Peyer's patch (tissue), 4 donors: ENCODE data around the gene GLO1. TPM values are rescaled to one million over a fixed set of nuclear protein-coding genes. Genes with fewer than 3 reads are reported as not detected.

Source experiments
- DNase-seq, 3 donors: peaks; one replicate each; pipeline ENCODE4 v3.0.0-alpha.2; 2017 to 2019
- H3K27ac ChIP-seq, 4 donors: fragments of 200-600 bp; sonication (generic); one replicate each; pipeline ENCODE4 v1.5.1; 2016 to 2019
- H3K27me3 ChIP-seq, 2 donors: fragments of 200-600 bp; sonication (generic); one replicate each; pipeline ENCODE4 v1.5.1; 2019
- H3K36me3 ChIP-seq, 3 donors: fragments of 200-600 bp; sonication (generic); one replicate each; pipeline ENCODE4 v1.5.1; 2016 to 2019
- H3K4me1 ChIP-seq, 4 donors: fragments of 200-600 bp; sonication (generic); one replicate each; pipeline ENCODE4 v1.5.1; 2016 to 2019
- H3K4me3 ChIP-seq, 4 donors: fragments of 200-600 bp; sonication (generic); 1 replicate in 3 of 4; 2 replicates in 1 of 4; pipeline ENCODE4 v1.5.1; 2016 to 2019; ENCODE audit warnings: mild to moderate bottlenecking in 1 of 4
- H3K9me3 ChIP-seq, 4 donors: fragments of 200-600 bp; sonication (generic); one replicate each; pipeline ENCODE4 v1.5.1; 2016 to 2019; ENCODE audit warnings: mild to moderate bottlenecking in 1 of 4
- CTCF ChIP-seq, 6 experiments: fragments of 450-650 bp in 4 of 6; fragments of 200-600 bp in 2 of 6; sonication (generic) in 1 of 6; IDR thresholded peaks; one replicate each; pipeline ENCODE4 v1.5.1; 2017 to 2019; ENCODE audit warnings: antibody characterized with exemption in 6 of 6, mild to moderate bottlenecking in 3 of 6, moderate library complexity in 1 of 6
- POLR2A ChIP-seq, 2 donors: fragments of 450-650 bp; IDR thresholded peaks; one replicate each; pipeline ENCODE4 v1.5.1; 2017; ENCODE audit warnings: antibody characterized with exemption in 2 of 2, mild to moderate bottlenecking in 2 of 2, moderate library complexity in 2 of 2
- total RNA-seq, 4 donors: library from RNA; depleted of rRNA; stranded (reverse); fragments of >200 nt; gene quantifications; one replicate each; pipeline ENCODE4 v1.1.0, GENCODE V29; 2016

The GLO1 gene
- total RNA-seq, 4 donors from 2014 or later, result 62.1 to 190 (median 71.6) TPM

DNA sequence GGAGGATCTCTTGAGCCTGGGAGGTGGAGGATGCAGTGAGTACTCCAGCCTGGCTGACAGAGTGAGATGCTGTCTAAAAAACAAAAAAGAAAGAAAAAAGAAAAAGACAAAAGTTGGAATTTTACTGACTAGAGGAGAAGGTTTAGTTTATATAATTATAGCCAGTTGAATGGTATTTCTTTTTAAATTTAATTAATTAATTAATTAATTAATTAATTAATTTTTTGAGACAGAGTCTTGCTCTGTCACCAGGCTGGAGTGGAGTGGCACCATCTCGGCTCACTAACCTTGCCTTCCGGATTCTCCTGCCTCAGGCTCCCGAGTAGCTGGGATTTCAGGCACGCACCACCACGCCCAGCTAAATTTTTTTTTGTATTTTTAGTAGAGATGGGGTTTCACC is 20.8 kb upstream of the GLO1 start:
- Histone ChIP-seq H3K27ac (no peak overlapping the region), H3K9me3 (no peaks in the 10 kb centered on the region), H3K36me3 (no peaks in the 10 kb centered on the region), H3K4me1 (no peaks in the 10 kb centered on the region), H3K4me3 (no peak overlapping the region), H3K27me3 (no peaks in the 10 kb centered on the region)
- no peak for DNase-seq
- no peak for TF ChIP-seq POLR2A (IDR thresholded peaks at IDR 0.05)
- TF ChIP-seq CTCF (IDR thresholded peaks at IDR 0.05), result no peak

GRCh38 chr6:38722727-38723334 is 19.9 kb upstream of the GLO1 start:
- no peaks in the 10 kb centered on the region for H3K36me3 ChIP-seq
- TF ChIP-seq CTCF (IDR thresholded peaks at IDR 0.05) (no peak), POLR2A (IDR thresholded peaks at IDR 0.05) (no peak)
- H3K27me3 ChIP-seq, result no peaks in the 10 kb centered on the region
- no peak overlapping the region for H3K27ac ChIP-seq
- no peaks in the 10 kb centered on the region for H3K4me1 ChIP-seq
- DNase-seq, result no peak
- no peaks in the 10 kb centered on the region for H3K9me3 ChIP-seq
- no peak overlapping the region for H3K4me3 ChIP-seq

GRCh38 chr6:38722038-38722437 is 19.1 kb upstream of the GLO1 start:
- no peaks in the 10 kb centered on the region for H3K9me3 ChIP-seq
- no peaks in the 10 kb centered on the region for H3K36me3 ChIP-seq
- TF ChIP-seq CTCF (IDR thresholded peaks at IDR 0.05) (no peak), POLR2A (IDR thresholded peaks at IDR 0.05) (no peak)
- H3K27me3 ChIP-seq, result no peaks in the 10 kb centered on the region
- no peak overlapping the region for H3K4me3 ChIP-seq
- H3K27ac ChIP-seq, result no peak overlapping the region
- no peak for DNase-seq
- H3K4me1 ChIP-seq, result no peaks in the 10 kb centered on the region

GRCh38 chr6:38720295-38720694 is 17.4 kb upstream of the GLO1 start:
- no peak overlapping the region for H3K4me3 ChIP-seq
- no peaks in the 10 kb centered on the region for H3K4me1 ChIP-seq
- no peak for TF ChIP-seq POLR2A (IDR thresholded peaks at IDR 0.05)
- peak in 1 of 6 experiments; percentile 29 for TF ChIP-seq CTCF (IDR thresholded peaks at IDR 0.05)
- H3K9me3 ChIP-seq, result no peaks in the 10 kb centered on the region
- no peaks in the 10 kb centered on the region for H3K36me3 ChIP-seq
- no peak for DNase-seq
- no peaks in the 10 kb centered on the region for H3K27me3 ChIP-seq
- no peak overlapping the region for H3K27ac ChIP-seq

GRCh38 chr6:38719358-38719757 is 16.4 kb upstream of the GLO1 start:
- Histone ChIP-seq H3K36me3 (no peaks in the 10 kb centered on the region), H3K27me3 (no peaks in the 10 kb centered on the region), H3K4me1 (no peaks in the 10 kb centered on the region), H3K27ac (no peak overlapping the region), H3K4me3 (no peak overlapping the region), H3K9me3 (peaks cover 0 to 3% (median 0%) of the 10 kb centered on the region in 4 donors)
- DNase-seq, result no peak
- TF ChIP-seq POLR2A (IDR thresholded peaks at IDR 0.05), result no peak
- TF ChIP-seq CTCF (IDR thresholded peaks at IDR 0.05), result no peak

DNA sequence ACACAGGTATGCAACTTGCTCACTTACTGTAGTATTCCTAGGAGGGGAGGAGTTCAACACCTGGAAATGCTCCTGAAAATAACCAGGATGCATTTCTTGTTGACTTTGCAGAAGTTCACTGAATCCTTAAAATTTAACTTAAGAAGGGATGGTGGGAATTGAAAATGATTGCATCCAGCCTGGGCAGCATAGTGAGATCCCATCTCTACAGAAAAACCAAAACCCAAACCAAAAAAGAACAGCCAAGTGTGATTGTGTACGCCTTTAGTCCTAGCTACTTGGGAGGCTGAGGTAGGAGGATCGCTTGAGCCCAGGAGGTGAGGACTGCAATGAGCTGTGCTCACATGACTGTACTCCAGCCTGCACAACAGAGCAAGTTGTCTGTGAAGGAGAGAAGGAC is 13.9 kb upstream of the GLO1 start:
- no peaks in the 10 kb centered on the region for H3K36me3 ChIP-seq
- H3K27ac ChIP-seq, result no peak overlapping the region
- H3K9me3 ChIP-seq, result peaks cover 0 to 3% (median 0%) of the 10 kb centered on the region in 4 donors
- TF ChIP-seq CTCF (IDR thresholded peaks at IDR 0.05) (no peak), POLR2A (IDR thresholded peaks at IDR 0.05) (no peak)
- H3K4me3 ChIP-seq, result no peak overlapping the region
- H3K27me3 ChIP-seq, result no peaks in the 10 kb centered on the region
- no peak for DNase-seq
- H3K4me1 ChIP-seq, result no peaks in the 10 kb centered on the region
